Measurements from ENCODE around the gene GOLT1A.

Gene GOLT1A

GRCh38 chr1:204223129-204223860 is 9.5 kb upstream of the GOLT1A start:
- no peak for TF ChIP-seq ZFX (IDR thresholded peaks at IDR 0.05; ENCODE audit: borderline replicate concordance)
- TF ChIP-seq CTCF (IDR thresholded peaks at IDR 0.05), result no peak
- H3K27ac ChIP-seq, result no peak overlapping the region

DNA sequence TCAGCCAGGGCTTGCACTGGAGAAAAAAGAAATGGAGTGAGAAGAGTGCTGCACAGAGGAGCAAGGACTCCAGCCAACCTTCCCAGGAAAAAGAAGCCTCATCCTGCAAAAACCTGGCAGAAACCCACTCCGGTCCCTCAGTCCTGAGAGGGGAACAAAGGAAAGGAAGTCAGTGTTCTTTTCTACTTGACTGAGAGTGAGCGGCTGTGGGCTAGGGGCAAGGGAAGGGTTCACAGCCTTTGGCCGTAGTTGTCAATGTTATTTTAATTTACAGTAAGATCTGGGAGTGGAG is 8.9 kb upstream of the GOLT1A start:
- H3K27ac ChIP-seq, result no peak overlapping the region
- TF ChIP-seq ZFX (IDR thresholded peaks at IDR 0.05; ENCODE audit: borderline replicate concordance) (no peak), CTCF (IDR thresholded peaks at IDR 0.05) (no peak)

GRCh38 chr1:204222006-204222763 is 8.4 kb upstream of the GOLT1A start:
- H3K27ac ChIP-seq, result no peak overlapping the region

GRCh38 chr1:204221271-204221670 is 7.5 kb upstream of the GOLT1A start:
- H3K27ac ChIP-seq, result no peak overlapping the region
- TF ChIP-seq ZFX (IDR thresholded peaks at IDR 0.05; ENCODE audit: borderline replicate concordance) (no peak), CTCF (IDR thresholded peaks at IDR 0.05) (no peak)

More at GRCh38 chr1:204222006-204222763, 8.4 kb upstream of the GOLT1A start:
- no peak for TF ChIP-seq CTCF (IDR thresholded peaks at IDR 0.05)
- no peak for TF ChIP-seq ZFX (IDR thresholded peaks at IDR 0.05; ENCODE audit: borderline replicate concordance)

DNA sequence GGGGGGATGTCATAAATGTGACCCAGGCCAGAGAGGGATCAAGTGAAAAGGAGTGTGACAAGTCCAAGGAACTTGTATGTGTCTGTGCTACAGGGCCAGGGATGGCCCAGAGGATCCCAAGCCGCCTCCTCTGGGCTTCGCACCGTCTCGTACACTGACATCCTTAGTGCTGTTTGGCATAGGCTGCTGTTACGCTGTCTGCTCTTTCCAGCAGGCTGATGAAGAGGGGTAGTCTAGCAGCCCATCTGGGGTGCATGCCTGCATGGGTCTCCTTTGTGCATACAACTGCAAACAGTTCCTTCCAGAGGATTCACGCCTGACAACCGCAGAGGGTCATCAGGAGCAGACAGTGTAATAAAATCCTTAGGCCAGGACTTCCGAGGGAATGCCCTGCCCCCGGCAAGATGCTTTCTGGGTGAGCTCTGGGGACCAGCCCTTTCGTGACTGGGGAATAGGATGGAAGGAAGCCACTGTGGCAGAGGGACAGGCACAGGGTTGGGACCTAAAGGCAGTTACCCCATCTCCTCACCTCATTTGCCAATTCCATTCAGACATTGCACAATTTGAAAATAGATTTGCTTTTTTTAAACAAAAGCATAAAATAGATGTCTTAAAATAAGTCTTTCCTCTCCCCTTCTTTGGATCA is 6.3 kb upstream of the GOLT1A start:
- no peak for TF ChIP-seq CTCF (IDR thresholded peaks at IDR 0.05)
- TF ChIP-seq ZFX (IDR thresholded peaks at IDR 0.05; ENCODE audit: borderline replicate concordance), result no peak
- no peak overlapping the region for H3K27ac ChIP-seq

DNA sequence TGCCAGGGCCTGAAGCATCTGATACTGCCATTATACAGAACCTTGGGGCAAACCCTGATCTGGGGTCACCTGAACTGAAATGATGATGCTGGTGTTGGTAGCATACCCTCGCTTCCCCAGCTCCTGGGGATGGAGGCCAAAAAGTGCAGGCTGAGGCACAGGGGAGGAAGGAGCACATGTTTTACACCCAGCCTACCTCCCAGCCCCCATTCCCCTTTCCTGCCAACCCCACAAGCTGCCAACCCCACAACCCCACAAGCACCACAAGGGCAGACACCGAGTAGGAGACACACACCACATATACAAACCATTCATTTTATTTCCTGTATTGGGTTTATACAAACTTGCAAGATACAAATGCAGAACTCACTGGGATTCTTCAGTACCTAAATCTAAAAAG is 4.8 kb upstream of the GOLT1A start:
- H3K27ac ChIP-seq, result no peak overlapping the region
- TF ChIP-seq CTCF (IDR thresholded peaks at IDR 0.05) (no peak), ZFX (IDR thresholded peaks at IDR 0.05; ENCODE audit: borderline replicate concordance) (no peak)

GRCh38 chr1:204217648-204218000 is 3.8 kb upstream of the GOLT1A start:
- no peak overlapping the region for H3K27ac ChIP-seq
- TF ChIP-seq ZFX (IDR thresholded peaks at IDR 0.05; ENCODE audit: borderline replicate concordance) (no peak), CTCF (IDR thresholded peaks at IDR 0.05) (no peak)

Measured in 22Rv1 (cell line).